ENCODE results near the gene CHST9.
"Not testable (repeated sequence)": the region's sequence is repeated elsewhere in the genome, so short reads cannot be mapped to it uniquely, and the experiment has no call there.

The CHST9 gene

DNA sequence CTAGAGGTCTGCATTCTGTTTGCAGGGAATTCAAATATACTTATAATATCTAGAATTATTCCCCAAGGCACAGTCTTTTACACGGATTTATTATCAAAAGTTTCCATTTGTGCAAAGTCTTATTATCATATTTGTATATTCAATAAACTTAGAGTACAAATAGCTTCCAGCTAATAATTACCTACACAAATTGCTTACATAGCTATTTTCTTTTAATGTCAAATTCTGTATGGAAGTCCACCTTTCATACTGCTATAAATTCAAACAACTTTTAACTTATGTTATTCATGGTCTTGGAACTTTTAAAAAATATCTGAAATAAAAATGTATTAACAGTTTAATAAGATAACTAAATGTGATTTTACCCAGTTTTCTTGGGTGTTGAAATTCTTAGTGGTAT is 13.1 kb downstream of the CHST9 start:
- DNase-seq: no peak

GRCh38 chr18:27165412-27165811 is 19.7 kb downstream of the CHST9 start:
- DNase-seq: no peak

- DNase-seq: no peak
Measured at GRCh38 chr18:27164905-27165304, 20.2 kb downstream of the CHST9 start.

- DNase-seq: not testable (repeated sequence)
Measured at GRCh38 chr18:27163197-27163716, 21.9 kb downstream of the CHST9 start.

- DNase-seq: not testable (repeated sequence)
Measured at GRCh38 chr18:27149240-27149639, 35.9 kb downstream of the CHST9 start.

DNA sequence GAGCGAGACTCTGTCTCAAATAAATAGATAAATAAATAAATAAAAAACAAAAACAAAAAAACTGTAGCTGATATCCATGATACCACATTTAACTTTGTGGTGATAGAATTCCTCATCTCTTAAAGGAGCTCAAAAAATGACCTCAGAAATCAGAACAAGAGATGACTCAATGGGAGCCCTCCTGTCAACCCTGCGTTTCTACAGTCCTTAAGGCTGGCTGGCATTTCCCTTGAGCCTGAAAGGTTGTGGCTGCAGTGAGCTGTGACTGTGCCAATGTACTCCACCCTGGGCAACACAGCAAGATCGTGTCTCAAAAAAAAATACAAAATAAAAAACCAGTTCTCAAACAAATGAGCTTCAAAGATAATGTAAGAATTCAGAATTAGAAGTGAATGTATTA is 40.4 kb downstream of the CHST9 start:
- DNase-seq: no peak

GRCh38 chr18:27143580-27144287 is 41.4 kb downstream of the CHST9 start:
- DNase-seq: no peak

DNA sequence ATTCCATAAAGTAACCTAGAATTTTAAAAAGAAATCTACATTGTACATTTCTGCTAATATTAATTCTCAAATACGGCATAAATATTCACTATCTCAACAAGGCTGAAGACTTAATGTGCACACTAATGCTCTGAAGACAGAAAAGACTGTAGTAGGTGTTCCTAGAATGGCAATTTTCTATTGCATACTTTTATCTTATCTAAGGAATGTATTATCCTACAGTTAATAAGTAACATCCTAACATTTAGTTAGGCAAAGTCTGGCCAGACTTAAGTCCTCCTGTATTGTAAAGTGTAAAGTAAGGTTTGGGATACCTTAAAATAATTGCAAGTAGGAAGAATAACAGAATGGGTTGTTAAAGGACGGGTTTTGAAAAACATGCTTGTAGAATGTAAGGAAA is 42.2 kb downstream of the CHST9 start:
- no peak for DNase-seq

GRCh38 chr18:27141876-27142275 is 43.2 kb downstream of the CHST9 start:
- no peak for DNase-seq

- no peak for DNase-seq
Measured at GRCh38 chr18:27138079-27138478, 47.0 kb downstream of the CHST9 start.

DNA sequence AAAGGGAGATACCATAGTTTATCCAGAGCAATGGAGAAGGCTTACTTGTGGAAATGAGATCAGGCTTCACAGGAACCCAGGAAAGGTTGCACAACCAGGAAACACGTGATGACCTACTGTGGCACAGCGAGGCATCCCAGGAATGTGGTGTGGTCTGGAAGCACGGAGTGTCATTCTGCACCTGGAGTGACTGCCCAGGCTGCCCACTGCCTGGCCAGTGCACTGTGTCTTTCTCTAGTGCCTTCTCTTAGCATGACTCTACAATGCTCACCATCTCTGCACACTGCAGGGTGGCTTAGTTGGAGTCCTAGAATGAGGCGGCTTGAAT is 48.9 kb downstream of the CHST9 start:
- no peak for DNase-seq

DNA sequence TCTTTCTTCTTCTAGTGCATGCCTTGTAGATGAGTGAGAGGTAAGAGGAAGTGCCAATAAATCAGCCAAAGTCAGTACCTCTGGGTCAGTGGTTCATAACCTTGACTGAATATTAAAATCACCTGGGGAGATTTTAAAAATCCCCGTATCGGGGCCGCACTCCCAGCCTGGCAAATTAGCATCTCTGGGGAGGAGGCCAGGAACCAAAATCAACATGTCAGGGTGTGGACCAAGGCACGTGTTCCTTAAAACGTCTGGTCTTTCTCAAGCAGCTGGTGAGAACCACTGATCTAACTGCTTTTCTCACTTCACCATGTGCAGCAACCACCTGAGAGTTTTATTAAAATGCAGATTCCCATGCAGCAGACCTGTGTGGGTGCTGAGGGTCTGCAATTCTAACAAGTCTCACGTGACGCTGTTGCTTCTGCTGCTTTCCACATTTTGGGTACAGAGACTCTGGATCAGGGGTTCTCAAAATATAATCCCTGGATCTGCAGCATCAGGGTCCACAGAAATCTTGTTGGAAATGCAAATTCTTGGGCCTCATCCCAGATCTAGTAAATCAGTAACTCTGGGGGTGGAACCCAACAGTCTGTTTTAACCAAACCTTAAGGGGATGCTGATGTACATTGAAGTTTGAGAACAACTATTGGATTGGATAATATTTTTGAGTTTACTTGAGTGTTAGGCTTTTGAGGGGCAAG is 49.5 kb downstream of the CHST9 start:
- no peak for DNase-seq

DNA sequence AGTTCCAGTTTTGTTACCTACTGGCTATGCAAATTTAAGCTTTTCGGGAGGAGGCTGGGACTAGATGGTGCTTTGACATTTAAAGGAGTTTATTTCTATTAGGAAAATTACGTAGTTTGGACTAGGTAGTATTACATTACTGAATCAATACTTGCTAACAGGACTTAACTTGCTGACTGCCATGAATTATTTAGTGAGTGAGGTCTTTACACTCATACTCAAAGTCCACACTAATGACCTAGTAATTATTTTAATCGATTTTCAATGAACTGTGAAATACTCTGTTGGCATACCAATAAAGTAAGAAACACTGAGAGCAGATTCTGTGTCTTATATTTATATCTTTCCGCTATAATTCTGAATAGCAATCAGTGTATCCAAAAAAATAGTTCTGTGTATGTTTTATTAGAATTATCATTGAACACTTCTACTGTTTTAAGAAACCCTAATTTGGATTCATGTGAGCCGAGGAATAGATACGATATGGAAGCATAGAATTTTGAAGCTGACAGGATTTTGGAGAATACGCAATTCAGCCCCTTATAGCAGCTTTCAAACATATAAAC is 55.0 kb downstream of the CHST9 start:
- no peak for DNase-seq

DNA sequence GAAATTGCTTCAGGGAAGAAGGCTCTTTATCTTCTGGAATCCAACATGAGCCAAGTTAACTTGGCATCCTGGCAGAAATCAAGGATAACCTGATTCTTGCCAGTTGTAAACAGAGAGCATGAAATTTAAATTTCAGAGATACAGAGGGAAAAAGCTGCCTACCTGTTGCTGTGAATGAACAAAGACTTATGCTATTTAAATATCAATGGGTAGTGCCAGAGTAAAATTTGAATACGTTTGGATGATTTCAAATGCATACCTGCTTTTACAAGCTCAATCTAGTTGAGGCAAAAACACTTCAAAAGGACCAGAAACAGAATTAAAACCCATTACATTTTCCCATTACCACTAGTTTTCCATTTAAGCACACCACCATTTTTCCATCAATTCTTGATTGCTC is 60.9 kb downstream of the CHST9 start:
- DNase-seq: no peak

DNA sequence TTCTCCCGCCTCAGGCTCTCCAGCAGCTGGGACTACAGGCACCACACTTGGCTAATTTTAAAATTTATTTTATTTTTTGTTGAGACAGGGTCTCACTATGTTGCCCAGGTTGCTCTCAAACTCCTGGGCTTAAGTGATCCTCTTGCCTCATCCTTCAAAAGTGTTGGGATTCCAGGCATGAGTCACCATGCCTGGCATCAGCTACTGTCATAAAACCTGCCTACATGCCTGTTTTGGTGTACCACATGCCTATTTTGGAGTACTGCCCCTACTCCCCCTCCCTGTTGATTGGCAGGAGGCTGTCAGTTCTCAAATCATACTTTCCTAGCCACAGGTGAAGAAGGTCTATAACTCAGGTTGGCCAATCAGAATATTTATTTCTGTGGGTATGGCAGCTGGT is 64.0 kb downstream of the CHST9 start:
- DNase-seq: no peak

DNA sequence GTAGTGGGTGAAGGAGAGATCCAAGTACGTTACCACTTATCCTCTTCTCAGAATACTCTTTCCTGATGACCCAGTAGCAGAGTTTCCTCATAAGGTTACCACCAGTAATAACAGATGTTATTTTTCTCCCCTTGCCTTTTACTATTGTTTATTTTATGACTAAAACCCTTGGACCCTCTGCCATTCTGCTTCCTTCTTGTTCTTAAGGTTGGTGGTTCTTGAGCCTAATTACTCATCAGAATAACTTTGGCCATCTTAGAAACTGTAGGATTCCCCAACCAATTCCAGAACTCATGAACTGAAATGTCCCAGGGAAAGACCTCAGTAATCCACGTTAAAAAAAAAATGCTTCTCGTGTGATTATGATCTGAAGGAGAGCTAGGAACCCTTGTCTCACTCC is 64.9 kb downstream of the CHST9 start:
- no peak for DNase-seq

DNA sequence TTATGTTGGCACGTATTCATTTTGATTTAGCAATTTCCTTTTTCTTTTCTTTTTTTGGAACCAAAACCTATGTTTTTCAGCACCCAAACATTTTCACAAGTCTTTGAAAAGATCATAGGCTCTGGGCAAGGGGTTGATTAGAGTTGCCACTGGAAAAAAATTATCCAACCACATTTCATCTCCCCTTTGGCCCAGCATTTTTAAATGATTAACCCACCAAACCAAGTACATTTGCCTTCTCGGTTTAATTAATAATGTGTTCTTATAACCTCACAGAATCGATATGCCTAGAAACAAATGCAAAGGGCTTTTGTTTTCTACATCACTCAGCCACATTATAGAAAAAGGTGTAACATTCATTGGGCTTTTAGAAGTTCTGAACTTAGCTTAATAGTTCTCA is 66.1 kb downstream of the CHST9 start:
- no peak for DNase-seq

GRCh38 chr18:27114842-27115241 is 70.3 kb downstream of the CHST9 start:
- DNase-seq: no peak

DNA sequence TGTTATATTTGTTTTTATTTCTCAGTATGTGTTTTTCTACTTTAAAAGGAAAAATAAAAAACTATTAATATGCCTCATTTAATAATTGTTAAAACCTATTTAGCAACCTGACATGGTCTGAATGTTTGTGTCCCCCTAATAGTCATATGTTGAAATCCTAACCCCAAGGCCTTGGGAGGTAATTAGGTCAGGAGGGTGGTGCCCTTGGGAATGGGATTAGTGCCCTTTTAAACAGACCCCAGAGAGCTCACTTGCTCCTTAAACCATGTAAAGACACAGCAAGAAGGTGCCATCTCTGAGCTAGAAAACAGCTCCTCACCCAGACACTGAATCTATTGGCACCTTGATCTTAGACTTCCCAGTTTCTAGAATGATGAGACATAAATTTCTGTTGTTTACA is 71.8 kb downstream of the CHST9 start:
- DNase-seq: no peak

DNA sequence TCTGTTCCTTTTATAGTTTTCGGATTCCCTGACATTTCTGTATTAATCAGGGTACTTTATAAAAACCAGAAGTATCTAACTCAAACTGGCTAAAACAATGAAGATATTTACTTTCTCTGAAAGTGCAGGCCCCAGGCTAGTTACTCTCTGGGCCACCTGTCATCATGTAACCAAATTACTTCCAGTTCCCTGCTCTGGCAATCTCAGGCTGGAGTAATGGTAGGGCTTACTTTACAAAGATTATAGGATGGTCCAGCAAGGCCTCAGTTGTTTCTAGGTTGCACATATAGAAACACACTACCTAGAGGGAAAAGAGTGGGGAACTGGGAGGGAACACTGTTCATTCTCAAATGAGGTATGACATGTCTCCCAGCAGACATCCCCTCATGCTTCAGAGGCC is 74.8 kb downstream of the CHST9 start:
- no peak for DNase-seq

DNA sequence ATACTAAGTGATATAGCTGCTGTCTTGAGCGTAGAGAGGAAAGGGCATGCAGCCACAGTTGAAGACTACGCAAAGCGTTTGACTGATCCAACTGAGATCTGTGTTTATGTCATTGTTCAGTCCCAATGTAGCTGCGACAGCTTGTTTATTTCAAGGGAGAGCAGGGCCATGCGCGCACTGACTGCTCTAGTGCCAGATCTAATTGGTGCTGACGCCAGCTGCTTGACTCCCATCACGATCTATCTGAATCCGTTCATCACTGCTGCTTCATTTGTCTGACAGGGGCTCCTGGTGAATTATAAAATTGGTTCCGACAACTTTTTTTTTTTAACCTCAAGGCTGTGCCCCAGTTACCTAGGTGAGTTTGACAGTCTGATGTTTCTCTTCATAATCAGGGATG is 75.7 kb downstream of the CHST9 start:
- DNase-seq: no peak

DNA sequence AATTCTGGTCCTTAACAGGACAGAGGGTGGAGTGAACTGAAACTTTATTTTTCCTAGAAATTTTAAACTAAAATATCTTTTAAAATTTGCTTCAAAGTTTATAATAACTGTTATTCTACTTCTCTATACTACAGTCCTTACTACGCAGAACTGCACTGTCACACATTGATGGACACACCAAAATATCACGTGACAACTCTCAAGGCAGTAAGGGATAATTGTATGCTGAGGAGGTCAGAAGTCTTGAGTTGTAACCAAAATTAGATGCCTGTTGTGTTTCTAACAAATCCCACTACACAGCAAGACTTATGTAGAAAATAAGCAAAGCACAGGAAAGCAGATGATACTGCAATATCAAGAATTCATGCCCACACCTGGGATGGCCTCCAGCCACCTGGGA is 76.3 kb downstream of the CHST9 start:
- DNase-seq: no peak

- no peak for DNase-seq
Measured at GRCh38 chr18:27104743-27105142, 80.4 kb downstream of the CHST9 start.

GRCh38 chr18:27094621-27095020 is 90.5 kb downstream of the CHST9 start:
- DNase-seq: no peak

Data from NCI-H2029 (cell line).